NCI-H1436 treated with DMSO at 0.1 percent for 48 hours (cell line): ENCODE results near the gene VPS13D.

Experiments
- DNase-seq: peaks from one replicate; lab custom pipeline; 2025; lab: John Stamatoyannopoulos, UW

VPS13D gene

GRCh38 chr1:12491656-12492055 is 261.8 kb downstream of the VPS13D start:
- no peak for DNase-seq

DNA sequence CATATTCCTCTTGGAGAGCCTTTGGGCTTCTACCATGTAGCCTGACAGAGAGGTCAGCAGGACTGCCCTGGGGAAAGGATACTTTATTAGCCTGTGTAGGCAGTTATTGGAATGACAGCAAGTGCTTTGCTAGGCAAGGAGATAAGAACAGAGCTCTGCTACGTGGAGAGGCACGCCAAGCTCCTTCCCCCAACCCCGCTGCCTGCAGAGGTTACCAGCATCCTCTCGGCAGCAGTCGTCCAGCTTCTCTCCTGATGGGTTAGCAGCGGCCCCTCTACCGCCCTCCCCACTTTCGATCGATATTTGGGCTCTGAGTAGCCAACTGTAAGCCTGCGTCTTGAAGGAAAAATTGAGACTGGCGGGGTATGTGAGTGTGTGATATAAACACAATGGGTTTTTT is 265.9 kb downstream of the VPS13D start:
- DNase-seq = no peak

DNA sequence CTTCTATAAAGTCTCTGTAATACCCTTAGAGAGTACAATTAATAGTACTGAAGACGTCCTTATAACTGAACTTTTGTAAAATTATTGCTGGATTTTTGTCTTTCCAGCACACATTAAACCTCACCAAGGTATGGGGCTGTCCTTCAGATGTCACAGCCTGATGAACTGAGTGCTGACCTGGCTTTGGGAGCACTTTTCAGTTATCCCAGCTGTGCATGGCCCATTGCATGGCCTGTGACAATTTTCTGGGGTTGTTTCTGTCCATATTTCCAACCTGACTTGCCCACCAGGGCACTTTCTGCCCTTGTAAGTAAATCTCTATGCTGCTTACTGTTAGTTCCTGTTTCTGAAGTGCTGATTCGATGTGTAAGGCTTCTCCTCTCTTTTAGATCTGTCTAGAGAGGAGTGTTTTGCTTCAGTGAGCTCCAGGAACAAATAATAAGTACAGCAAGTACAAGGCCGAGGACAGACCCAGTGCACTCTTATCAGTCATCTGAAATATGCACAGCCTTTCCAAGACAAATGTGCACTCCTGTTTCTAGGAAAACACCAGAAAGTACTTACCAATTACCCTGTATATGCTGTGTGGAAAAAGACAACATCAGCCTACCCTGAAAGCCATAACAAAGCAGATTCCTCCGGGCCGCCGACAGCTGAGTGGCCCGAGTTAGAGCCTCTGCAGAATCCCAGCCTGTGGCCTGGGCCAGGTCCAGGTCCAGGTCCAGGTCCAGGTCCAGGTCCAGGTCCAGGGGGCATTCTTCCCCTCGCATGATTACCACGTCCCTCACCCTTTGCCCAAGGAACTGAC is 266.5 kb downstream of the VPS13D start:
- DNase-seq = no peak

- DNase-seq = no peak
These were observed 269.9 kb downstream of the VPS13D start for GRCh38 chr1:12499539-12500240.

GRCh38 chr1:12501661-12502060 is 271.8 kb downstream of the VPS13D start:
- no peak for DNase-seq

DNA sequence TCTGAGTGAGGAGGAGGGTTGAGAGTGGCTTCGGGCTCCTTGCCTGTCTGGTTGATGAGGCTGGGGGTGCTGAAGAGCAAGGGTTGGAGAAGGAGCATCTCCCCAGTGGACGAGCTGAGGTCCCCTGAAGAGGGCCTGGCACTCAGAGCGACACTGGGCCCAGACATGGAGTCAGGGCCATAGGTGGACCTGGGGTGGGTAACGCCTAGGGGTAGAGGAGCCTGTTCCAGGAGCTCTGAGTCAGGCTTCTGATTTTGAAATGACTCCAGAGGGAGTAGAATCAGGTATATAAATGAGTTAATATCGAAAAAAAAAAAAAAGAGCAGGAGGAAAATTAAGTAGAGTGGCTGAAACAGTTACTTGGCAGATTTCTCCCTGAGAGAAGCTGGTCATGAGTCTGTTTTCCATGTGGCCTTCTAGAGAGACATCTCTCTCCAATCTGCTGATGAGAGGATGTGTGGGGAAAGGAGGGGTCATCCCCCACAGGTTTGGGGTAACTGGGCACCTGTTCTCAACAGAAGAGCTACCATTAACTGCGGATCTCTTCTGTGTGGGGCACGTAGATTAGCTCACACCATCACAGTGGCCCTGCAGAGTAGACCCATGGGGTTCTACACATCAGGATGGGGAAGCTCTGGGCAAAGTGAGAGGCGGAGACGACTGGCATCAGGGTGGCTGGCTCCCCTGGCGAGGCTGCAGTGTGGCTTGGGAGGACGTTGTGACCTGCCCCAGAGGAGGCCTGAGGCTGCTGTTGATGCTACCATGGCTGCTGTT is 272.7 kb downstream of the VPS13D start:
- DNase-seq = no peak

GRCh38 chr1:12503709-12504108 is 273.9 kb downstream of the VPS13D start:
- DNase-seq = no peak

DNA sequence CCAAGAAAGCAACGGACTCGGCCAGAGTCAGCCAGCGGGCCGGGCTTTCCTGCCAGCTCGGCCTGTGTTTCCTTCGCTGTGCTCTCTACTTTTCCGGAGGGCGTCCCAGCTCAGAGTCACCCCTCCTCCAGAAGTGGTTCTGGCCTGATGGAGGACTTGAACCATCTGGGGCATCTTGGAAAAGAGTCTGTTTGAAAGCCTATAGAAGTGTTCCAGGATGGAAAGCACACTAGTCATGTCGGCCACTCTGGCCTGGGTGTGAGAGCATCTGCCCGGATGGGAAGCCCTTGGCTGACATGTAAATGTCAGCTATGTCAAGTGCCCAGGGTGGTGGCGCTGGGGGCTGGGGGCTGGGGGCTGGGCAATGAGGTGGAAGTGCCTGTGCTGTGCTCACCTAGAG is 274.8 kb downstream of the VPS13D start:
- DNase-seq = no peak

DNA sequence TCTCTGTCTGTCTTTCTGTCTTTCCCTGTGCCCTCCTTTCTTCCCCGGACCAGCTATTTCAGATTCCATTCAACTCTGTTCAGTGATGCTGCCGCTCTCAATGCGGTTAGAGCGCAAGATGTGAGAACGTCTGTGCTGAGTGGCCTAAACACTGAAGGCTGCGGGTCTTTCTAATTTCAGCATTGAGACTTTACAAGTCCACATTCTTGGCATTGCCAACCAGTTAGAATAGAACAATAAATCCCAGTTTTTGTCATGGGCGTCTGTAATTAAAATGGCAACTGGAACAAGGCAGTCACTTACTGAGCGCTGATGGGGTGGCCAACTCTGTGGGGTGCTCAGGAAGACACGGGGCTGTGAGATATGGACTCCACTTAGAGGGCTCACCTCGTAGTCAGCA is 275.4 kb downstream of the VPS13D start:
- DNase-seq = no peak

- DNase-seq = no peak
These were observed 275.9 kb downstream of the VPS13D start for GRCh38 chr1:12505639-12506280.

GRCh38 chr1:12506281-12507280 is 276.8 kb downstream of the VPS13D start:
- DNase-seq = no peak

GRCh38 chr1:12507631-12508030 is 277.8 kb downstream of the VPS13D start:
- no peak for DNase-seq

DNA sequence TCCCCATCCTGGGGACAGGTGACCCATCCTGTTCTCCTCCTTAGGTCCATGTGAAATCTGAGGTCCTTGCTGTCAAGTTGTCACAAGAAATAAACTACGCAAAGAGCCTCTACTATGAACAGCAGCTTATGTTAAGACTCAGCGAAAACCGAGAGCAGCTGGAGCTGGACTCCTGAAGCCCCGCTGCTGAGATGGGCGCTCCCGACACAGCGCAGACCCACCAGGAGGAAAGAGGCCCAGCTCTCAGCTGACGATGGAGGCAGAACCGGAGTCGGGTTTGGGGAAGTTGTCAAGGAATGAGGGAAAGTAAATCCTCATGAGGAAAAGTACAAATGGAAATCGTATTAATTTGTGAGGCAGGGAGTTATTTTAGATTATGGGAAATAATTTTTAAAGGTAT is 279.0 kb downstream of the VPS13D start:
- no peak for DNase-seq

- DNase-seq = no peak
These were observed 281.3 kb downstream of the VPS13D start for GRCh38 chr1:12511128-12511484.

DNA sequence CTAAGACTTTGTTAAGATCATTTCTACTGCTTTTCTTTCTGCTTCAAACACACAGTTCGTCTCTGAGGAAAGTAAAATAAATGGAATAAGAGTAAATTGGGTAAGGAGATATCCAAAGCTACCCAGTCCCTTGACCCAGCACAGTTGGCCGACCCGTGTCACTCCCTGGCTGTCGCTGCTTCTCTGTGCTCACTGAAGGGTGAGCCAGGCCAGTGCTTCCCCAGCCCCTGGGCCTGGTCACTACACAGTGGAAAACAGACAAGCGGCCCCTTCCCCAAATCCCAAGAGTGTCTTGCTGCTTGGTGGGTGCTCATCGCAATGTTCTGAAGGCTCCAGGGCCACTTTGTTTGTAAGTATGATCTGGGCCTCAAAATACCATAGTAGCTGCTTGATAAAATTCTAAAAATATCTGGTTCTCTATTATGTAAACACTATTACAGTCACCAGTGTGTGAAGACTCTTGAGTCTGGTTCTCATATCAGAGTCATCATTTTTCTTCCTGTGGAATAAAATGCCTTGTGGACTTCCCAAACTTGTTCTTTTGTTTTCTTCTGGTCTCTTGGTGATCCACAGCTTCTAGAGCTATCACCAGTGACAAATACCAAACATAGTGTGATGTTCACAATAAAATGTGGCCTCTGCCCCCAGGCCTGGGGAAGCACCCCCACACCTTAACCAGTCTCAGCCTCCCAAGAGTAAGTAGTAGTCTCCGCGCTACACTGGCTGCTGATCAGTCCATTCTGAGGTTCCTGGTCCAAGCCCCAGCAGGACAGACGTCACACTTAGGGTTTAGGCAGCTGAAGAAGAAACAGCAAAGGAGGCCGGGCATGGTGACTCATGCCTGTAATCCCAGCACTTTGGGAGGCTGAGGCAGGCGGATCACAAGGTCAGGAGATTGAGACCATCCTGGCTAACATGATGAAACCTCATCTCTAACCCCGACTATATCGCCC is 282.0 kb downstream of the VPS13D start:
- DNase-seq = no peak

GRCh38 chr1:12513181-12513580 is 283.4 kb downstream of the VPS13D start:
- no peak for DNase-seq

GRCh38 chr1:12514590-12514989 is 284.8 kb downstream of the VPS13D start:
- DNase-seq = no peak

DNA sequence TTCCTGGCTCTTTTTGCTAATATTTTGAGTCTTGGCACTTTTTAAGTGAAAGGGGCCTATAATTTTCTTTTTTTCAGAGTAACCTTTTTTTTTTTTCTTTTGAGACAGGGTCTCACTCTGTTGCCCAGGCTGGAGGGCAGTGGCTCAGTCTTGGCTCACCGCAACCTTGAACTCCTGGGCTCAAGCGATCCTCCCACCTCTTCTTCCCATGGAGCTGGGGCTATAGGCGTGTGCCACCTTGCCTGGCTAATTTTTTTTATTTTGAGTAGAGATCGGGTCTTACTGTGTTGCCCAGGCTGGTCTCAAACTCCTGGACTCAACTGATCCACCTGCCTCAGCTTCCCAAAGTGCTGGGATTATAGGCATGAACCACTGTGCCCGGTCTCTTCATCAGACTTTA is 285.4 kb downstream of the VPS13D start:
- no peak for DNase-seq

GRCh38 chr1:12516741-12517140 is 286.9 kb downstream of the VPS13D start:
- no peak for DNase-seq
